Coronary artery (tissue), 2 donors: ENCODE results near the gene ZNF420.
A peak's percentile ranks its signal among the peaks of the same experiment; 100 is the strongest.
"Not testable (repeated sequence)": the region's sequence is repeated elsewhere in the genome, so short reads cannot be mapped to it uniquely, and the experiment has no call there.

Experiments used
- DNase-seq: peaks from one replicate; pipeline ENCODE4 v3.0.0-alpha.2; 2017; ENCODE audit warnings: low spot score
- H3K27ac ChIP-seq, 2 donors: fragments of 200-600 bp; sonication (generic); one replicate each; pipeline ENCODE4 v1.5.1; 2016 to 2019
- H3K4me3 ChIP-seq: fragments of 200-600 bp; sonication (generic); 2 replicates; pipeline ENCODE4 v1.5.1; 2016; ENCODE audit warnings: mild to moderate bottlenecking, moderate library complexity
- TF ChIP-seq, protein P1 (sequence below): fragments of 200-600 bp; sonication (generic); IDR thresholded peaks from one replicate; pipeline ENCODE4 v1.5.1; 2019; ENCODE audit warnings: antibody characterized with exemption

The ZNF420 gene

DNA sequence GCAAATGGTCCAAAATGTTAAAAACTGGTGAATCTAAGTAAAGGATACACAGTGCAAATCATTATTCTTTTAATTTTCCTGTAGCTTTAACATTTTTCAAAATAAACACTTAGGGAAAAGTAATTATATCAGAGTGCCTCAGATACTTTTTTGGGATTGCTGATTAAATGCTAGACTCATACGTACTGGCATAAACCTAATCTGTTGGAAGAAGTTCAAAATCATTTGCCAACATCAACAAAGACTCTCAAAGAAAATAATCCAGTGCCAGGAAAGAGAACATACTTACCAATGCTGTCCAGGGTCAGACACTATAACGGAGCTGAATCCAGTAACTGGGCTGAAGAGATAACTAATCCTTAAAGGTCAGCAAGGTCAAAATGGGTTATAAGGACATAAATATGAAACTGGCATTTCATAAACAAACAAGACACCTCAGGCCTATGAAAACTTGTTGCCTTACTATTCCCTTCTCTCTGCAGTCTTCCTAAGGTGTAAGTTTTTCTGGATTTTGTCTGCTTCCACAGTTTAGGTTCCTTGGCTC lies 3.3 kb upstream of the ZNF420 start:
- no peak for DNase-seq
- TF ChIP-seq, protein P1, sequence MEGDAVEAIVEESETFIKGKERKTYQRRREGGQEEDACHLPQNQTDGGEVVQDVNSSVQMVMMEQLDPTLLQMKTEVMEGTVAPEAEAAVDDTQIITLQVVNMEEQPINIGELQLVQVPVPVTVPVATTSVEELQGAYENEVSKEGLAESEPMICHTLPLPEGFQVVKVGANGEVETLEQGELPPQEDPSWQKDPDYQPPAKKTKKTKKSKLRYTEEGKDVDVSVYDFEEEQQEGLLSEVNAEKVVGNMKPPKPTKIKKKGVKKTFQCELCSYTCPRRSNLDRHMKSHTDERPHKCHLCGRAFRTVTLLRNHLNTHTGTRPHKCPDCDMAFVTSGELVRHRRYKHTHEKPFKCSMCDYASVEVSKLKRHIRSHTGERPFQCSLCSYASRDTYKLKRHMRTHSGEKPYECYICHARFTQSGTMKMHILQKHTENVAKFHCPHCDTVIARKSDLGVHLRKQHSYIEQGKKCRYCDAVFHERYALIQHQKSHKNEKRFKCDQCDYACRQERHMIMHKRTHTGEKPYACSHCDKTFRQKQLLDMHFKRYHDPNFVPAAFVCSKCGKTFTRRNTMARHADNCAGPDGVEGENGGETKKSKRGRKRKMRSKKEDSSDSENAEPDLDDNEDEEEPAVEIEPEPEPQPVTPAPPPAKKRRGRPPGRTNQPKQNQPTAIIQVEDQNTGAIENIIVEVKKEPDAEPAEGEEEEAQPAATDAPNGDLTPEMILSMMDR, result no peak
- Histone ChIP-seq H3K27ac (no peak overlapping the region), H3K4me3 (no peak overlapping the region)

DNA sequence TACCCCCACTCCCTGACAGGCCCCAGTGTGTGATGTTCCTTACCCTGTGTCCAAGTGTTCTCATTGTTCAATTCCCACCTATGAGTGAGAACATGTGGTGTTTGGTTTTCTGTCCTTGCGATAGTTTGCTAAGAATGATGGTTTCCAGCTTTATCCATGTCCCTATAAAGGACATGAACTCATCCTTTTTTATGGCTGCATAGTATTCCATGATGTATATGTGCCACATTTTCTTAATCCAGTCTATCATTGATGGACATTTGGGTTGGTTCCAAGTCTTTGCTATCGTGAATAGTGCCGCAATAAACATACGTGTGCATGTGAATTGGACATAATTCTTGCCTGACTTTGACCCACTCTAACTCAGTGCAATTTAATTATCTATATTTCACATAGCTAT lies 1.7 kb upstream of the ZNF420 start:
- not testable (repeated sequence) for H3K4me3 ChIP-seq, H3K27ac ChIP-seq, DNase-seq

DNA sequence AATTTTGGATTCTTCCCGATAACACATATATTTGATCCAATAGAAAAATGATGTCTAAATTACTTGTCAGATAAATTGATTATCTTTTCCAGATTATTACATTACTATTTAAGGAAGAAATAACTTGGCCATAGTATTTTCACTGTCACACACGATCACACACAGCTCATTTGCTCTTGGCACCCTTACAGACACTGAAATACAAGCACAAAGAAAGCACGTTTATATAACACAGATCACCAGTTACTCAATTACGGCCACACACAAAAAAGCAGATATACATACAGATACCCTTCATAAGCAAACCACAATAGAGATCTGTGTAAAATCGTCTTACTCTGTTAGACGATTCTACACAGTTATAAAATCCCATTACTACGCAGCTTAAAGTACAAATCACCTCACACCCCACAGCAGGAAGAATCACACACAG lies 716 bp upstream of the ZNF420 start:
- TF ChIP-seq, protein P1, result no peak
- no peak for DNase-seq
- Histone ChIP-seq H3K27ac (peak overlapping the region; percentile 89), H3K4me3 (peak overlapping the region; percentile 83)

DNA sequence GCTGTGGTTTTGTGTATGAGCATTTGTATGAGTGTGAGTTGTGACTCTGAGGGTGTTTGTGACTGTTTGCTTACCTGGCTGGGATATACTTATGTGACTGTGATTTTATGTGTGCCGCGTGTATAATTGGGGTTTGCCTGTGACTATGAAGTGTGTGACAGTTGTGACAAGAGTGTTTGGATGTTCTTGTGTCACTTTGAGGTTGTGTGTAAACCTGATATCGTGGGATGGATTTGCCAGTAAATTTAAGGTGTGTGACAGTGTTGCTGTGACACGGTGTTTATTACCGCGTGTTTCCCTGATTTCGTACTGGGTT lies 442 bp downstream of the ZNF420 start:
- Histone ChIP-seq H3K27ac (peak overlapping the region; percentile 89), H3K4me3 (peak overlapping the region; percentile 83)
- TF ChIP-seq, protein P1, result no peak
- no peak for DNase-seq

DNA sequence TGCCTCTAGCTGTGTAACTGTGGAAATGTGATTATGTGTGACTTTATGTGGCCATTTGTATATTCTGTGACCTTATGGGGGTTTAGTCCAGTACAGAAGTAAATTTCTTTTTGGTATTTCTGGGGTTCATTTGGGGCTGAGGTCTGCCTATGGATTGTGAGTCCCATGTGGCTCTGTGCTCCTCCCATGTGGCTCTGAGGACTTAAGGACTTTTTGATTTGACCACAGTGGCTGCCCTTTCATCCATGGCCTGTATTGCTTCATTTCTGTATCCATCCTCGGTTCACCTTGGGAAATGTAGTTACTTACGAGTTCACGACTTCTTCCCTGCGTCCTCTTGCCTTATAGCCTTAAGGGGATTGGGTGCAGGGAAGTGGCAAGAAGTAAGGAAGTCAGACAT lies 1.0 kb downstream of the ZNF420 start:
- DNase-seq, result no peak
- H3K4me3 ChIP-seq, result peak overlapping the region; percentile 83
- no peak overlapping the region for H3K27ac ChIP-seq
- TF ChIP-seq, protein P1, result no peak

DNA sequence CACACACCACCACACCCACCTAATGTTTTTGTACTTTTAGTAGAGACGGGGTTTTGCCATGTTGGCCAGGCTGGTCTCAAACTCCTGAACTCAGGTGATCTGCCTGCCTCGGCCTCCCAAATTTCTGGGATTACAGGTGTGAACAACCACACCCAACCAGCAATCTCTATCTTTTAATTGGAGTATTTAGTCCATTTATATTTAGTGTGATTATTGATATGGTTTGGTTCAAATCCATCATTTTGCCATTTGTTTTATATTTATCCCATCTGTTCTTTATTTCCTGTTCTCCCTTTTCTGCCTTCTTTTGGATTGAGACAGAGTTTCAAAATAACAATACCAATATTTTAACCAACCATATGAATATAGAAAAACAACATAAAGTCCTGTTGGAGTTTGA lies 4.1 kb downstream of the ZNF420 start:
- TF ChIP-seq, protein P1, result no peak
- H3K27ac ChIP-seq, result no peak overlapping the region
- no peak overlapping the region for H3K4me3 ChIP-seq
- DNase-seq, result no peak

DNA sequence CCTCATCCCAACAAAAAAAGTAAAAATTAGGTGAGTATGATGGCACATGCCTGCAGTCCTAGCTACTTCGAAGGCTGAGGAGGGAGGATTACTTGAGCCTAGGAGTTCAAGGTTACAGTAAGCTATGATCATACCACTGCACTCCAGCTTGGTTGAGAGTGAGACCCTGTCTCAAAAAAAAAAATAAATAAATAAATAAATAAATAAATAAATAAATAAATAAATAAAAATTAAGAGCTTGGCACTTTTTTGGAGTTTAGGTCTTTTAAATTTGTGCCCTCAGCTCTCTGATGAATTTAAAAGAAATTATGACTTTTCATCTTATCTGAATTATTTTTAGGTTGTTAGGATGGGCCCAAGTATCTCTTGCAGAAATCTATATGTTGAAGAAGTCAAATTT lies 8.9 kb downstream of the ZNF420 start:
- no peak overlapping the region for H3K27ac ChIP-seq
- TF ChIP-seq, protein P1, result no peak
- DNase-seq, result no peak
- no peak overlapping the region for H3K4me3 ChIP-seq

DNA sequence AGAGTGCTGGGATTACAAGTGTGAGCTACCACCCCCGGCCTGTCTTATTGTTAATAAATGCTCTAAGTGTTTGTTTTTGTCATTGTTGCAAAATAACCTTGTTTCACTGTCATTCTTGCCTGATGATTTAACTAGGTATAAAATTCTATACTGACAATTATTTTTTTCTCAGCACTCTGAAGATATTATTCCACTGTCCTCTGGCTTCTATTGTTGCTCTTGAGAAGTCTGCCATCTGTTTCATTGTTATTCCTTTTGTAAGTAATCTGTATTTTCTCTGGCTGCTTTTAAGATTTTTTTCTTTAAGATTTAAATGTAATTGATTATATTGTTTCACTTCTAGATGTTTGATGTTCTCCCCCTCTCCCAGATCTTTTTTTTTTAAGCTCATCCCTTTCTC lies 17.6 kb downstream of the ZNF420 start:
- H3K27ac ChIP-seq, result no peak overlapping the region
- DNase-seq, result no peak
- TF ChIP-seq, protein P1, result no peak
- no peak overlapping the region for H3K4me3 ChIP-seq
